GM12892 (cell line): ENCODE measurements around the gene RAP1GAP.

Experiments
- DNase-seq: peaks from one replicate; pipeline ENCODE4 v3.0.0; 2011; ENCODE audit not compliant: insufficient read length
- FAIRE-seq: peaks from 2 replicates; lab custom pipeline; 2011; peaks lifted over from hg19 to GRCh38; lab: Jason Lieb, UNC
- POLR2A ChIP-seq: IDR thresholded peaks from 2 replicates; pipeline ENCODE4 v1.6.1; 2011; ENCODE audit warnings: low read depth, low read length, control low read depth
- POLR2AphosphoS5 ChIP-seq: IDR thresholded peaks from 2 replicates; pipeline ENCODE4 v1.6.1; 2011; ENCODE audit warnings: low read depth, low read length, control low read depth
- TAF1 ChIP-seq: IDR thresholded peaks from 2 replicates; pipeline ENCODE4 v1.6.1; 2011; ENCODE audit warnings: low read depth, mild to moderate bottlenecking, control low read depth, low read length, borderline replicate concordance

Gene RAP1GAP

DNA sequence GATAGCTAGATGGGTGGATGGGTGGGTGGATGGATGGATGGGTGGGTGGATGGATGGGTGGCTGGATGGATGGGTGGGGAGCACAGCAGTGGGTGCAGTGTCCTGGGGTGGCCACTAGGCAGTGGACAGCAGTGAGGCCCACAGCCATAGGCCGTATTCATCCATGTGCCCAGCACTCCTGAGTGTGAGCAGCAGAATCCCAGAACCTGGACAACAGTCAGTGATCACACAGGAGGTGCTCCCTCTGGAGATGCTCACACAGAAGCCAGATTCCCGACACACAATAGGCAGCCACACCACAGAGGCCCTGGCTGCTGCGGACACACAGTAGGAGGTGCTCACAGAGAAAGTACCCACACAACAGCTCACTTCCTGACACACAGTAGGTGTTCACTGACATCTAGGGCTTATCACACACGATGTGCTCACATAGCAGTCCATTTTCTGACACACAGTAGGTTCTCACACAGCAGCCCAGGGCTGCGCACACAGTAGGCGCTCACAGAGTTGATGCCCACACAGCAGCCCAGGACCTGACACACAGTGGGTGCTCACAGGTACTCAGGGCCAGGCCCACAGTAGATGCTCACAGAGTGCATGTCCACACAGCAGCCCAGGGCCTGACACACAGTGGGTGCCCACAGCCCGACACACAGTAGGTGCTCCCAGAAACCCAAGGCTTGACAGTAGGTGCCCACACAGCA, 64.0 kb downstream of the RAP1GAP start:
- TF ChIP-seq POLR2A (no peak), TAF1 (no peak)
- FAIRE-seq (no peak), DNase-seq (no peak)

DNA sequence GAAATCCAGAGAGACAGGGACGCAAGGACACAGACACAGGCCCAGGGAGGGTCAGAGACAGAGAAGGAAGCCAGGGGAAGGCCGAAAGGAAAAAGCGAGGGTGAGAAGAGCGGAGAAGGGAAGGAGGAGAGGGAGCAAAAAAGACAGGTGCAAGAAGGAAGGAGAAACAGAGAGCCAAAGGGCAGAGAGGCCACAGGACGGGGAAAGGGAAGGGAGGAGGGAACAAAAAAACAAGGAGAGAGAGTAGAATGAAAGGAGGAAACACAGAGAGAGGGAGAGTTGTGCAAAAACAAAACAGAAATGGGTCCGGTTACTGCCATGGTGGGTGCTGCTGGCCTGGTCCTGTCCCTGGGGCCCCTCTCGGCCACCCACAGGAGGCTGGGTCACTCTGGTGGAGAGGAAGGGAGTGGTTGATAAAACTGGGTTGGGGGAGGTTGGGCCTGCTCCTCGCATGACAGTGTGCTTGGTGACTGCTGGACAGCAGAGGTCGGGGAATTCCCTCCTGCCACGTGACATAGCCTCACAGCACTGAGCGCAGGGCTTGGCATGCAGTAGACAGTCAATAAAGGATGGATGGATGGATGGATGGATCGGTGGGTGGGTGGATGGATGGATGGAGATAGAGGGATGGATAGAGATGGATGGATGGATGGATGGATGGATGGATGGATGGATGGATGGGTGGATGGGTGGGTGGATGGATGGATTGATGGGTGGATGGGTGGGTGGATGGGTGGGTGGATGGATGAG, 64.8 kb downstream of the RAP1GAP start:
- FAIRE-seq, result no peak
- no peak for TF ChIP-seq POLR2AphosphoS5
- TF ChIP-seq TAF1, result no peak
- TF ChIP-seq POLR2A, result no peak

GRCh38 chr1:21603177-21604138, 65.7 kb downstream of the RAP1GAP start:
- no peak for FAIRE-seq
- DNase-seq, result no peak
- TF ChIP-seq TAF1 (no peak), POLR2AphosphoS5 (no peak), POLR2A (no peak)

More for the DNA sequence above, 64.8 kb downstream of the RAP1GAP start:
- no peak for DNase-seq

GRCh38 chr1:21601278-21602048, 67.7 kb downstream of the RAP1GAP start:
- no peak for FAIRE-seq

DNA sequence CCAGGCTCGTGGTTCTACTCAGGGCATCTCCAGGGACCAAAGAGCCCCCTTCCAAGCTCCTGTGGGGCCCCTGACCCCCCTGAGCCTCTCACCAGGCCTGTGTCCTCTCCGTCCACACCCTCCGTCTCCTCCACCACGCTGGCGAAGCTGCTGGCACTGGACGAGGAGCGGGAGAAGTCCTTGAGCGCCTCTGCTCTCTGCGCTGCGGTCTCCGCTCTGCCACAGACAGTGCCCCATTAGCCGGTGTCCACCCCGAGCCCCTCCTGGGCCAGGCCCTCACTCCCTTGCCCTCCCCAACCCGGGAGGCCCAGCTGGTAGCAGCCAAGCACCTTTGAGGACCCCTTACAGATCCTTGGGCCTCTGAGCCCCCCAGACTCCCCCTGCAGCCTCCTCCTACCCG, 69.8 kb downstream of the RAP1GAP start:
- FAIRE-seq (no peak), DNase-seq (no peak)
- TF ChIP-seq POLR2A (no peak), POLR2AphosphoS5 (no peak), TAF1 (no peak)

More at GRCh38 chr1:21601278-21602048, 67.7 kb downstream of the RAP1GAP start:
- DNase-seq, result no peak
- no peak for TF ChIP-seq TAF1
- no peak for TF ChIP-seq POLR2A
- TF ChIP-seq POLR2AphosphoS5, result no peak

- FAIRE-seq (no peak), DNase-seq (no peak)
- TF ChIP-seq POLR2A, result no peak
- TF ChIP-seq TAF1, result no peak
- no peak for TF ChIP-seq POLR2AphosphoS5
Observed at GRCh38 chr1:21598904-21599303, 70.3 kb downstream of the RAP1GAP start.

- FAIRE-seq (no peak), DNase-seq (no peak)
- TF ChIP-seq TAF1, result no peak
- no peak for TF ChIP-seq POLR2AphosphoS5
- no peak for TF ChIP-seq POLR2A
Observed at GRCh38 chr1:21598417-21598816, 70.7 kb downstream of the RAP1GAP start.

GRCh38 chr1:21597753-21598152, 71.4 kb downstream of the RAP1GAP start:
- TF ChIP-seq POLR2A (no peak), TAF1 (no peak), POLR2AphosphoS5 (no peak)
- FAIRE-seq, result no peak
- DNase-seq, result no peak

DNA sequence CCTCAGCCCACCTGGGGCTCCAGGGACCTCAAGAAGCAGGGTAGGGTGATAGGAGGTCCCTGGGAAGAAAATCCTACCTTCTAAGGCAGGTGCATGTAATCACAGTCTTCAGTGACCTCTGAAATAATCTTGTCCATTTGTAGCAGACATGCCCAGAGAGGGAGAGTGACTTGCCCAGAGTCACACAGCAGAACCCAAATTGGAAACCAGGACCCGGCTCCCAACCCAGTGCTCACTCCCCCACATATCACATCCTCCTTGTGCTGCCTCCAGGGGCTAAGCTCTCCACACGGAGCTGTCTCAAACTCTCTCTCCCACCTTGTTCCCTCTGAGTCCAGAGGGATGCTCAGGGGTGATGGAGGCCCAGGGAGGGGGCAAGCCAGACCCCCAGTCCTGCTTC, 72.5 kb downstream of the RAP1GAP start:
- no peak for FAIRE-seq
- no peak for TF ChIP-seq TAF1
- TF ChIP-seq POLR2AphosphoS5, result no peak
- no peak for TF ChIP-seq POLR2A

DNA sequence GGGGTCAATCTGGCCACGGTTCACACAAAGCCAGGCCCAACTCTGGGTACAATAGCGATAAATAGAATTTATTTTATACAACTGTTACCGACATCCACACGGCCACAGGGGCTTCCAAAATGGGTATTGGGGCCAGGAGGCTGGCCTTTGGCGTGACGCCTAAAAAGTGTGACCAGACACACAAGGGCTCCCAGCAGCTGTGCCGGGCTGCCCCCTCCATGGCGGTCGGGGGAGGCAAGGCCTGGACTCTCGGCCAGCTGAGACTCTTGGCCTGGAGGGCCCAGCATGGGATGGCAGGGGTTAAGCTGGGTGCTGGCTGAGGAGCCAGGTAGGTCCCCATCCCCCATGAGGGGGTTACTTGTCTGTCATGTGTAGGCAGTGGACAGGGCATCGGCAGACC, 73.0 kb downstream of the RAP1GAP start:
- DNase-seq, result no peak
- TF ChIP-seq POLR2AphosphoS5 (no peak), POLR2A (no peak), TAF1 (no peak)
- FAIRE-seq, result no peak

More for the DNA sequence above, 72.5 kb downstream of the RAP1GAP start:
- no peak for DNase-seq
